ENCODE data around the gene TRAM2. TPM values are rescaled to one million over a fixed set of nuclear protein-coding genes. Genes with fewer than 3 reads are reported as not detected.
A peak's percentile ranks its signal among the peaks of the same experiment; 100 is the strongest.

The TRAM2 gene
- total and polyA plus RNA-seq, 5 donors from 2014 or later = 3.2 to 12.0 (median 4.0) TPM

DNA sequence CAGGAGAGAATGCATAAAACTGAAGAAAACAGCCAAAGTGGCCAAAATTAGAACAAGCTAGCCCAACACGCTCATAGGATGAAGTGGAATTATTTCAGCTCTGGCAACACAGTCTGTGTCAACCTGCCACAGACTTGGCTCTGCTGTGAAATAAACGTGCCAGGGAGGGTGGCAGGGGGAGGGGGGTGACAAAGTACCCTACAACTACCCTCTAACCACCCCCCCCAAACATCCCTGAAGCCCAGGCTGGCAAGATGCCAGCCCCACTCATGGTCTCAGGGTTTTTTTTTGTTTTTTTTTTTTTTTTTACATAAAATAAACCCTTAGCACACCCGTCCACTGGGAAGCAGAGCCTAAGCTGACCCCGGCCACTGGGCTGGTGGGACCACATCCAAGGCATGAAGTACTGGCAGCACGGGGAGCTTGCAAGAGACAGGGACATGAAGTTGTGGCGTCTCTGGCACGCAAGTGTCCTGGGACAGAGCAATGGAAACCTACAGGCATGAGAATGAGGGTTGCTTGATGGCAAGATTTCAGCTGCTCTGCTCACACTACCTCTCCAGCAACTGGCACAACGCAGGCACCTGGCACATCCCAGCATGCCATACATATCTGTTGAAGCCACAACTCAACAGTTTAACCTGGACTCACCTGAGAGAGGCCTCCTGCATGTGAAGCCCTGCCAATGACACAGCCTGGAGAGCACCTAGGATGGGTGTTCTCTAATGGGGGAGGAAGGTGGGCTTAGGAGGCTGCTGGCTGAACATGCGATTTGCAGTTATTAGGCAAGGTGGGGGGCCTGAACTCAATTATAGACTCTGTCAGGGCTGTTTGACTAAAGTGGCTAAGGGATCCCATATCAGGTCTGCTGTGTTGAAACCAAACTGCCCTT is 76.4 kb downstream of the TRAM2 start:
- peaks cover 0 to 3% (median 0%) of the 10 kb centered on the region in 4 donors for H3K4me1 Mint-ChIP-seq
- H3K36me3 Mint-ChIP-seq = peaks cover 27% of the 10 kb centered on the region
- Histone ChIP-seq H3K36me3 (ENCODE audit: control insufficient read depth, insufficient read depth, low read length) (peaks cover 3% of the 10 kb centered on the region), H3K27me3 (ENCODE audit: control insufficient read depth, insufficient read depth, low read length) (no peaks in the 10 kb centered on the region), H3K9me3 (ENCODE audit: control insufficient read depth in 2 of 2, low read length in 2 of 2) (no peaks in the 10 kb centered on the region), H3K4me3 (ENCODE audit: low read depth, low read length) (no peak overlapping the region), H3K4me1 (ENCODE audit: control insufficient read depth, insufficient read depth, low read length, poor library complexity, severe bottlenecking) (no peaks in the 10 kb centered on the region), H3K27ac (ENCODE audit: insufficient read depth, low read length, poor library complexity, severe bottlenecking) (no peak overlapping the region)
- H3K27ac Mint-ChIP-seq = no peak overlapping the region
- no peaks in the 10 kb centered on the region for H3K9me3 Mint-ChIP-seq
- ATAC-seq (ENCODE audit: low read depth in 2 of 2) (no peak), DNase-seq (no peak)
- H3K4me3 Mint-ChIP-seq = no peak overlapping the region
- no peaks in the 10 kb centered on the region for H3K27me3 Mint-ChIP-seq

DNA sequence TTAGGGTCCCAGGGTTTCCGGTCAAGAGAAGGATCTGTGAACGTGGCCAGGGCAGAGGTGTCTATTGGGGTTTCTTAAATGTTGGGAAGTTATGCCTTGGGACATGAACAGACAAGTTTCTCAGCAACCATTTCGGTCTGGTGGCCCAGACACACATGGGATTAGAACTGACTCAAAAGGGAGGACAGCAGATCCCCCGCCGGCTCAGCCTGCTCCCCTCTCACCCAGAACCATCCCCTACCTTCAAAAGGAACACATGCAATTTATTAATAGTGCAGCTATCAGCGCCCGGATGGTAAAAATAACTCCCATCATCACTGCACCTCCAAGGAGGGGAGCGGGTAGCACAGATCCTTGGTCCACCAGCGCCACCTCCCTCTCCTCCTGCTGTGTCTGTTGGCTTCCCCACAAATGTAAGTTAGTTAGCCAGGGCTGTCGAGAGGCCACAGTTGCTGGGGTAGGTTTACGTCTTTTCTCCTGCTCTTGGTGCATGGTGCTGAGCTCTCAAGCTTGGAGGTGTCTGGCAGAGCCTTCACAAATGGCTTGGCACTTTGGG is 77.1 kb downstream of the TRAM2 start:
- no peak overlapping the region for H3K4me3 ChIP-seq (ENCODE audit: low read depth, low read length)
- Mint-ChIP-seq H3K27me3 (no peaks in the 10 kb centered on the region), H3K36me3 (peaks cover 25% of the 10 kb centered on the region), H3K9me3 (no peaks in the 10 kb centered on the region), H3K4me1 (peaks cover 0 to 3% (median 0%) of the 10 kb centered on the region in 4 donors), H3K4me3 (no peak overlapping the region), H3K27ac (no peak overlapping the region)
- no peak for DNase-seq
- no peaks in the 10 kb centered on the region for H3K4me1 ChIP-seq (ENCODE audit: control insufficient read depth, insufficient read depth, low read length, poor library complexity, severe bottlenecking)
- H3K9me3 ChIP-seq (ENCODE audit: control insufficient read depth in 2 of 2, low read length in 2 of 2) = no peaks in the 10 kb centered on the region
- H3K27me3 ChIP-seq (ENCODE audit: control insufficient read depth, insufficient read depth, low read length) = no peaks in the 10 kb centered on the region
- H3K27ac ChIP-seq (ENCODE audit: insufficient read depth, low read length, poor library complexity, severe bottlenecking) = no peak overlapping the region
- H3K36me3 ChIP-seq (ENCODE audit: control insufficient read depth, insufficient read depth, low read length) = peaks cover 3% of the 10 kb centered on the region
- ATAC-seq (ENCODE audit: low read depth in 2 of 2) = no peak

DNA sequence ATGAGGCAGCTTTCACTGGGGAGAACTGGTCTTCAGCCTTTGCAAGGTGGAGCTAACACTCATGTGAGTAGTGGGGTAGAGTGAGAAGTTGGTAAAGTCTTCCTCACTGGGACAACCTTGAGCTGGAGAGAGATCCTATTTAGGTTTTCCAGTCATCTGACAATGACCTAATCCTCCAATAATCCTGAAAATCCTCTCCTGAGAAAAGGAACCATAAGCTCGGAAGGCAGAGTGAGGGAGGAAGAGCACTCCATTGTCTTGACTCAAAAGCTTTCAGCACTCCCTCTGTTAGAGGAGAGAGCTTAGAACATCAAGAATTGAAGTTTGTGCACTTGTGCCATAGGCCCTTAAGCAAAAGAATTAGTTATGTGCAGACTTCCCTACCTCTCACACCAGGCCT is 77.8 kb downstream of the TRAM2 start:
- ATAC-seq (ENCODE audit: low read depth in 2 of 2) = no peak
- Mint-ChIP-seq H3K27me3 (no peaks in the 10 kb centered on the region), H3K4me3 (no peak overlapping the region)

DNA sequence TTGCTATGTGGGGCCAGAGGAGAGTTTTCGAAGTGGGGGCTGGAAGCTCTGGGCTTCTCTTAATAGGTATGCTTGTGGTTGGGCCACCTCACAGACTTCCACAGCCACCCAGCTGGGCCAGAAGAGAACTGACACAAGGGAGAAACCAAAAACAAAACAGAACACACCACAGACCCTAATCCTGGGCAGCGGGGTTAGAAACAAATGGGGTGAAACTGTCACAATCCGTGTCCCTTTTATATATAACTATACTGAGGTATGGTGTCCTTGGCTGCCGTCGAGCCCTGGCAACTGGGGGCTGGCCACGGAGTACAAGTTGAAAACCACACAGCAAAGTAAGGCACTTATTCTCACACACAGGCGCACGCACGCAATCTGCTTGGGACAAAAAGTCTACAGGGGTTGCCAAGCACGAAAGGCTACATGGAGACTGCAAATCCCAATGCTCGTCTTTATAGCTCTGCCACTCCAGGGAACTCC is 78.3 kb downstream of the TRAM2 start:
- Histone ChIP-seq H3K4me1 (ENCODE audit: control insufficient read depth, insufficient read depth, low read length, poor library complexity, severe bottlenecking) (no peaks in the 10 kb centered on the region), H3K4me3 (ENCODE audit: low read depth, low read length) (no peak overlapping the region)
- H3K4me3 Mint-ChIP-seq = no peak overlapping the region

More for the DNA sequence above, 77.8 kb downstream of the TRAM2 start:
- Mint-ChIP-seq H3K4me1 (peaks cover 0 to 3% (median 0%) of the 10 kb centered on the region in 4 donors), H3K36me3 (peaks cover 23% of the 10 kb centered on the region), H3K27ac (no peak overlapping the region), H3K9me3 (no peaks in the 10 kb centered on the region)
- no peak for DNase-seq
- H3K4me1 ChIP-seq (ENCODE audit: control insufficient read depth, insufficient read depth, low read length, poor library complexity, severe bottlenecking) = no peaks in the 10 kb centered on the region
- peaks cover 3% of the 10 kb centered on the region for H3K36me3 ChIP-seq (ENCODE audit: control insufficient read depth, insufficient read depth, low read length)
- no peak overlapping the region for H3K27ac ChIP-seq (ENCODE audit: insufficient read depth, low read length, poor library complexity, severe bottlenecking)
- H3K27me3 ChIP-seq (ENCODE audit: control insufficient read depth, insufficient read depth, low read length) = no peaks in the 10 kb centered on the region
- H3K4me3 ChIP-seq (ENCODE audit: low read depth, low read length) = no peak overlapping the region
- H3K9me3 ChIP-seq (ENCODE audit: control insufficient read depth in 2 of 2, low read length in 2 of 2) = no peaks in the 10 kb centered on the region

DNA sequence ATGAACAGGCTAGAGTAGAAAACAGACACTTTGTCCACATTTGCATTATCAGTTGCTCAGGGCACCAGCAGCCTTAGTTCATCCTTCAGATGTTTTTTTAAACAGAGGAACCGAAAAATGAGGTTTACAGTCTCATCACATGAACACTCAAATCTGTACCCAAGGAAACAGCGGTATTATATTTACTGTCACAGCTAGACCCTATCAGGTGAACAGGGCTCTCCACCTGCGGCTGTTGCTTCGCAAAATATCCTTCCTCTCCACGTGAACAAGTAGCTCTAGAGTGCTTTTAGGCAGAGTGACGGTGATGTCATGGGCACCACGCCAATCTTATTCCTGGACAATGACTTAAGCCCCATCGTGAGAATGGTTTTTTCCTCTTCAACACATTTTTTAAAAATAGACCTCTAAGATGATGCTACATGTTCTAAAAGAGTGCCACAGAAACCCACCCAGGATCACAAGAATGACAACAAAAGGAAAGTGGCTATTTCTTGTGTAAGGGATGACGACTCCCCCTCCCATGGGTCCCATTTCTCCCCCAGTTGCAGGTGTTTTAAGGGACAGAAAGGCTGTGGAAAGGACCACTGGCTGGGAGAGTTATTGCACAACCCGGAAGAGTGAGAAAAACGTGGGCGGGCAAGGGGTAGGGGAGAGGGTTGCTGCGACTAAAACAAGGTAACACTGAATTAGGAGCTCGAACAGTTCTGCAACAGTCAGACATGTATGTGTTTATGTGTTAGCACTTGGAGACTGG is 79.0 kb downstream of the TRAM2 start:
- ATAC-seq (ENCODE audit: low read depth in 2 of 2) (peak; percentile 25 to 30), DNase-seq (peak in 1 of 3 donors; percentile 10)
- Mint-ChIP-seq H3K36me3 (peaks cover 21% of the 10 kb centered on the region), H3K9me3 (no peaks in the 10 kb centered on the region), H3K4me3 (no peak overlapping the region), H3K27me3 (no peaks in the 10 kb centered on the region), H3K27ac (no peak overlapping the region), H3K4me1 (peaks cover 0 to 3% (median 0%) of the 10 kb centered on the region in 4 donors)
- no peaks in the 10 kb centered on the region for H3K4me1 ChIP-seq (ENCODE audit: control insufficient read depth, insufficient read depth, low read length, poor library complexity, severe bottlenecking)
- H3K27me3 ChIP-seq (ENCODE audit: control insufficient read depth, insufficient read depth, low read length) = no peaks in the 10 kb centered on the region
- no peaks in the 10 kb centered on the region for H3K9me3 ChIP-seq (ENCODE audit: control insufficient read depth in 2 of 2, low read length in 2 of 2)
- H3K4me3 ChIP-seq (ENCODE audit: low read depth, low read length) = no peak overlapping the region
- H3K36me3 ChIP-seq (ENCODE audit: control insufficient read depth, insufficient read depth, low read length) = peaks cover 3% of the 10 kb centered on the region
- H3K27ac ChIP-seq (ENCODE audit: insufficient read depth, low read length, poor library complexity, severe bottlenecking) = no peak overlapping the region

More for the DNA sequence above, 78.3 kb downstream of the TRAM2 start:
- DNase-seq (no peak), ATAC-seq (ENCODE audit: low read depth in 2 of 2) (no peak)
- Mint-ChIP-seq H3K4me1 (peaks cover 0 to 3% (median 0%) of the 10 kb centered on the region in 4 donors), H3K27me3 (no peaks in the 10 kb centered on the region), H3K27ac (no peak overlapping the region), H3K9me3 (no peaks in the 10 kb centered on the region), H3K36me3 (peaks cover 23% of the 10 kb centered on the region)
- H3K9me3 ChIP-seq (ENCODE audit: control insufficient read depth in 2 of 2, low read length in 2 of 2) = no peaks in the 10 kb centered on the region
- H3K27me3 ChIP-seq (ENCODE audit: control insufficient read depth, insufficient read depth, low read length) = no peaks in the 10 kb centered on the region
- H3K36me3 ChIP-seq (ENCODE audit: control insufficient read depth, insufficient read depth, low read length) = peaks cover 3% of the 10 kb centered on the region
- no peak overlapping the region for H3K27ac ChIP-seq (ENCODE audit: insufficient read depth, low read length, poor library complexity, severe bottlenecking)

DNA sequence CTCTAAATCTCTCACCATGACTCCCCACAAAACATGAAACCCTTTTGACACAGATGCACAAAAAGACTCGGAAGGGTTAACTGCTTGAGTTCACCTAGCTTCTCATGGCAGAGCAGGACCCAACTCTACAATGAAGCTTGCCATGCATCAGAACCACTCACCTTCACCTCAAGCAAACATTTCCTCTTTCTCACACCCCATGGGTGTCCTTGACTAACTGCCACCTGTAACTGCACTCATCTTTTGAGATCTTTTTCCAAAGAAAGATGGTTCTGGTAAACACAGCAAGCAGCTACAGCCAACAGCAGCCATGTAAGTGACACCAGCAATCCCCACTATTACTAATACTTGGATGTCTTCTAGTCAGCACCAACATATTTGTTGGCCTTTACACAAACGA is 80.2 kb downstream of the TRAM2 start:
- peaks cover 0 to 3% (median 0%) of the 10 kb centered on the region in 4 donors for H3K4me1 Mint-ChIP-seq
- no peaks in the 10 kb centered on the region for H3K4me1 ChIP-seq (ENCODE audit: control insufficient read depth, insufficient read depth, low read length, poor library complexity, severe bottlenecking)
- H3K4me3 ChIP-seq (ENCODE audit: low read depth, low read length) = no peak overlapping the region
- H3K27me3 ChIP-seq (ENCODE audit: control insufficient read depth, insufficient read depth, low read length) = no peaks in the 10 kb centered on the region
- DNase-seq (no peak), ATAC-seq (ENCODE audit: low read depth in 2 of 2) (no peak)
- no peaks in the 10 kb centered on the region for H3K9me3 ChIP-seq (ENCODE audit: control insufficient read depth in 2 of 2, low read length in 2 of 2)
- no peaks in the 10 kb centered on the region for H3K36me3 ChIP-seq (ENCODE audit: control insufficient read depth, insufficient read depth, low read length)
- H3K36me3 Mint-ChIP-seq = peaks cover 10% of the 10 kb centered on the region
- peak overlapping the region in 1 of 3 donors; percentile 0 for H3K27ac Mint-ChIP-seq
- H3K4me3 Mint-ChIP-seq = no peak overlapping the region
- H3K9me3 Mint-ChIP-seq = no peaks in the 10 kb centered on the region
- H3K27ac ChIP-seq (ENCODE audit: insufficient read depth, low read length, poor library complexity, severe bottlenecking) = no peak overlapping the region
- no peaks in the 10 kb centered on the region for H3K27me3 Mint-ChIP-seq

DNA sequence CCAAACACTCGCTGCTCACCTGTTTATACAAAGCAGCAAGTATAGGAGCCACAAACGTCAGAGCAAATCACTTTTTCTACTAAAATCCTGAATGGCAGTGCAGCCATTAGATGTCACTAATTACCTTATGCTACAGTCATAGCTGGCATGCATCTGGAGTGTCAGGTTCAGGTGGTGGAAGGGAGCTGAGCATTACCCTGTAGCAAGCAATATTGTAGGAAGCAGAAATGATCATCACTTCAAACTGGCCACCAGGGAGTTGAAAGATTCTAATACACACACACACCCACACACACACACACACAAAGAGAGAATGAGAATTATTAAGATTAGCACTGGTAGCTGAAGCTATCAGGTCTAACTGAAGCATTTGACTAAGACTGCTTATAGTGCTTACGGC is 80.9 kb downstream of the TRAM2 start:
- no peaks in the 10 kb centered on the region for H3K9me3 ChIP-seq (ENCODE audit: control insufficient read depth in 2 of 2, low read length in 2 of 2)
- Mint-ChIP-seq H3K27ac (no peak overlapping the region), H3K4me3 (no peak overlapping the region), H3K27me3 (no peaks in the 10 kb centered on the region), H3K4me1 (peaks cover 0 to 3% (median 0%) of the 10 kb centered on the region in 4 donors), H3K36me3 (peaks cover 8% of the 10 kb centered on the region), H3K9me3 (no peaks in the 10 kb centered on the region)
- no peak overlapping the region for H3K4me3 ChIP-seq (ENCODE audit: low read depth, low read length)
- DNase-seq (no peak), ATAC-seq (ENCODE audit: low read depth in 2 of 2) (no peak)
- H3K27me3 ChIP-seq (ENCODE audit: control insufficient read depth, insufficient read depth, low read length) = no peaks in the 10 kb centered on the region
- no peak overlapping the region for H3K27ac ChIP-seq (ENCODE audit: insufficient read depth, low read length, poor library complexity, severe bottlenecking)
- no peaks in the 10 kb centered on the region for H3K36me3 ChIP-seq (ENCODE audit: control insufficient read depth, insufficient read depth, low read length)
- no peaks in the 10 kb centered on the region for H3K4me1 ChIP-seq (ENCODE audit: control insufficient read depth, insufficient read depth, low read length, poor library complexity, severe bottlenecking)

Data from CD4-positive, CD25-positive, alpha-beta regulatory T cell (primary cell).